ENCODE measurements around the gene PCNP.

DNA sequence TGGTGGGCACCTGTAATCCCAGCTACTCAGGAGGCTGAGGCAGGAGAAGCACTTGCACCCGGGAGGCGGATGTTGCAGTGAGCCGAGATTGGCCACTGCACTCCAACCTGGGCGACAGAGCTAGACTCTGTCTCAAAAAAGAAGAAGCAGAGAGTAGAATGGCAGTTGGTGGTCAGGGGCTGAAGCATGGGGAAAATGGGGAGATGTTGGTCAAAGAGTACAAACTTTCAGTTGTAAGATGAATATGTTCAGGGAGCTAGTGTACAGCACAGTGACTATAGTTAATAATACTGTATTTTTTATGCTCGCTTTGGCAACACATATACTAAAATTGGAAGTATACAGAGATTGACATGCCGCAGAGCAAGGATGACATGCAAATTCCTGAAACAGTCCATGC, 41.5 kb downstream of the PCNP start:
- TF ChIP-seq FOXM1 (IDR thresholded peaks at IDR 0.05; ENCODE audit: borderline replicate concordance, low read depth): no peak
- TF ChIP-seq, protein P1, sequence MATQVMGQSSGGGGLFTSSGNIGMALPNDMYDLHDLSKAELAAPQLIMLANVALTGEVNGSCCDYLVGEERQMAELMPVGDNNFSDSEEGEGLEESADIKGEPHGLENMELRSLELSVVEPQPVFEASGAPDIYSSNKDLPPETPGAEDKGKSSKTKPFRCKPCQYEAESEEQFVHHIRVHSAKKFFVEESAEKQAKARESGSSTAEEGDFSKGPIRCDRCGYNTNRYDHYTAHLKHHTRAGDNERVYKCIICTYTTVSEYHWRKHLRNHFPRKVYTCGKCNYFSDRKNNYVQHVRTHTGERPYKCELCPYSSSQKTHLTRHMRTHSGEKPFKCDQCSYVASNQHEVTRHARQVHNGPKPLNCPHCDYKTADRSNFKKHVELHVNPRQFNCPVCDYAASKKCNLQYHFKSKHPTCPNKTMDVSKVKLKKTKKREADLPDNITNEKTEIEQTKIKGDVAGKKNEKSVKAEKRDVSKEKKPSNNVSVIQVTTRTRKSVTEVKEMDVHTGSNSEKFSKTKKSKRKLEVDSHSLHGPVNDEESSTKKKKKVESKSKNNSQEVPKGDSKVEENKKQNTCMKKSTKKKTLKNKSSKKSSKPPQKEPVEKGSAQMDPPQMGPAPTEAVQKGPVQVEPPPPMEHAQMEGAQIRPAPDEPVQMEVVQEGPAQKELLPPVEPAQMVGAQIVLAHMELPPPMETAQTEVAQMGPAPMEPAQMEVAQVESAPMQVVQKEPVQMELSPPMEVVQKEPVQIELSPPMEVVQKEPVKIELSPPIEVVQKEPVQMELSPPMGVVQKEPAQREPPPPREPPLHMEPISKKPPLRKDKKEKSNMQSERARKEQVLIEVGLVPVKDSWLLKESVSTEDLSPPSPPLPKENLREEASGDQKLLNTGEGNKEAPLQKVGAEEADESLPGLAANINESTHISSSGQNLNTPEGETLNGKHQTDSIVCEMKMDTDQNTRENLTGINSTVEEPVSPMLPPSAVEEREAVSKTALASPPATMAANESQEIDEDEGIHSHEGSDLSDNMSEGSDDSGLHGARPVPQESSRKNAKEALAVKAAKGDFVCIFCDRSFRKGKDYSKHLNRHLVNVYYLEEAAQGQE (IDR thresholded peaks at IDR 0.05; ENCODE audit: low read depth): no peak
- TF ChIP-seq EP300 (IDR thresholded peaks at IDR 0.05; ENCODE audit: borderline replicate concordance): no peak
- TF ChIP-seq, protein P2, sequence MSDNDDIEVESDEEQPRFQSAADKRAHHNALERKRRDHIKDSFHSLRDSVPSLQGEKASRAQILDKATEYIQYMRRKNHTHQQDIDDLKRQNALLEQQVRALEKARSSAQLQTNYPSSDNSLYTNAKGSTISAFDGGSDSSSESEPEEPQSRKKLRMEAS (IDR thresholded peaks at IDR 0.05): no peak
- TF ChIP-seq CREB1 (IDR thresholded peaks at IDR 0.05; ENCODE audit: low read depth): no peak
- no peak for TF ChIP-seq ZBTB7A (IDR thresholded peaks at IDR 0.05; ENCODE audit: low read depth)
